IMR-90 (cell line): ENCODE results near the gene PRSS1. TPM values are rescaled to one million over a fixed set of nuclear protein-coding genes. Genes with fewer than 3 reads are reported as not detected.

ENCODE experiments used
- ATAC-seq: fragments of 200-7000 bp; cut with Tn5 transposase; 2 replicates; pipeline ENCODE4 v1.9.1; 2020; ENCODE audit warnings: low read depth, mild to moderate bottlenecking, moderate library complexity
- BruUV-seq: library from RNA; stranded (reverse); fragments of 400-500 nt; replicated peaks from 2 replicates; lab custom pipeline; 2021; lab: Mats Ljungman, UMichigan
- CTCF ChIA-PET: fragments of 300-600 bp; formaldehyde crosslinking; extraction: SDS; loops from one replicate; lab custom pipeline; 2021; ENCODE audit warnings: antibody characterized with exemption; lab: Yijun Ruan, JAX
- POLR2A ChIA-PET: fragments of 300-600 bp; sonication (Branson Sonifier 250); formaldehyde crosslinking; loops from one replicate; lab custom pipeline; 2022; ENCODE audit warnings: antibody characterized with exemption; ENCODE audit not compliant: unreplicated experiment; lab: Charles Lee
- DNase-seq: peaks from one replicate; pipeline ENCODE4 v3.0.0; 2013
- H2AFZ ChIP-seq: replicated peaks from 2 replicates; pipeline ENCODE3; 2013; ENCODE audit warnings: low read length, mild to moderate bottlenecking; ENCODE audit not compliant: poor library complexity
- H2AK5ac ChIP-seq: 2 replicates; pipeline ENCODE4 v1.6.1; 2013; ENCODE audit warnings: low read depth, low read length, inconsistent platforms
- H2AK9ac ChIP-seq: replicated peaks from 2 replicates; pipeline ENCODE3; 2013; ENCODE audit warnings: mild to moderate bottlenecking, low read depth, low read length, moderate library complexity; ENCODE audit not compliant: poor library complexity
- H2BK120ac ChIP-seq: 2 replicates; pipeline ENCODE4 v1.6.1; 2013; ENCODE audit warnings: low read depth, low read length, inconsistent platforms
- H2BK15ac ChIP-seq: 3 replicates; pipeline ENCODE4 v1.6.1; 2013; ENCODE audit warnings: low read depth, low read length, inconsistent platforms
- H2BK20ac ChIP-seq: 2 replicates; pipeline ENCODE4 v1.6.1; 2013; ENCODE audit warnings: low read depth, mild to moderate bottlenecking, inconsistent platforms, low read length, moderate library complexity
- H2BK5ac ChIP-seq: 2 replicates; pipeline ENCODE4 v1.6.1; 2013; ENCODE audit warnings: mild to moderate bottlenecking, low read depth, low read length, inconsistent platforms; ENCODE audit not compliant: poor library complexity, severe bottlenecking
- H3K14ac ChIP-seq: replicated peaks from 2 replicates; pipeline ENCODE4 v1.6.1; 2013; ENCODE audit warnings: low read depth, low read length, inconsistent platforms
- H3K18ac ChIP-seq: 2 replicates; pipeline ENCODE4 v1.6.1; 2013; ENCODE audit warnings: low read depth, low read length, control low read depth
- H3K23ac ChIP-seq: 2 replicates; pipeline ENCODE4 v1.6.1; 2013; ENCODE audit warnings: low read depth, low read length, inconsistent platforms
- H3K27ac ChIP-seq: 2 replicates; pipeline ENCODE4 v1.5.1; 2013; ENCODE audit warnings: mild to moderate bottlenecking, control low read depth, low read length; ENCODE audit not compliant: insufficient read depth
- H3K27me3 ChIP-seq: 2 replicates; pipeline ENCODE4 v1.6.1; 2013; ENCODE audit warnings: low read length; ENCODE audit not compliant: control insufficient read depth, insufficient read depth
- H3K36me3 ChIP-seq: 2 replicates; pipeline ENCODE4 v1.6.1; 2013; ENCODE audit warnings: low read length, mixed read lengths; ENCODE audit not compliant: control insufficient read depth, insufficient read depth
- H3K4ac ChIP-seq: 2 replicates; pipeline ENCODE4 v1.6.1; 2013; ENCODE audit warnings: low read depth, low read length, inconsistent platforms
- H3K4me1 ChIP-seq: 2 replicates; pipeline ENCODE4 v1.6.1; 2013; ENCODE audit warnings: low read length, mixed read lengths; ENCODE audit not compliant: control insufficient read depth, insufficient read depth
- H3K4me2 ChIP-seq: 2 replicates; pipeline ENCODE4 v1.6.1; 2013; ENCODE audit warnings: low read depth, mild to moderate bottlenecking, control low read depth, low read length, moderate library complexity
- H3K4me3 ChIP-seq: 2 replicates; pipeline ENCODE4 v1.5.1; 2013; ENCODE audit warnings: low read depth, mild to moderate bottlenecking, control low read depth, low read length, moderate library complexity; ENCODE audit not compliant: insufficient read depth
- H3K56ac ChIP-seq: 2 replicates; pipeline ENCODE4 v1.6.1; 2013; ENCODE audit warnings: low read length, inconsistent platforms; ENCODE audit not compliant: insufficient read depth; ENCODE audit errors: extremely low read depth
- H3K79me1 ChIP-seq, 2 experiments: 2 replicates each; pipeline ENCODE4 v1.6.1; 2013; ENCODE audit warnings: low read length in 2 of 2, inconsistent platforms in 1 of 2, low read depth in 1 of 2
- H3K9ac ChIP-seq: 2 replicates; pipeline ENCODE4 v1.6.1; 2013; ENCODE audit warnings: low read depth, low read length, control low read depth
- H3K9me1 ChIP-seq: 2 replicates; pipeline ENCODE4 v1.6.1; 2013; ENCODE audit warnings: low read length, inconsistent platforms; ENCODE audit not compliant: insufficient read depth
- H3K9me3 ChIP-seq: 2 replicates; pipeline ENCODE4 v1.6.1; 2013; ENCODE audit warnings: low read length; ENCODE audit not compliant: control insufficient read depth, insufficient read depth
- H4K20me1 ChIP-seq: 2 replicates; pipeline ENCODE4 v1.6.1; 2013; ENCODE audit warnings: low read length, inconsistent platforms; ENCODE audit not compliant: insufficient read depth
- H4K5ac ChIP-seq: 2 replicates; pipeline ENCODE4 v1.6.1; 2013; ENCODE audit warnings: mild to moderate bottlenecking, low read depth, low read length, control low read depth
- H4K8ac ChIP-seq, 2 experiments: 2 replicates each; pipeline ENCODE4 v1.6.1; 2013; ENCODE audit warnings: low read depth in 2 of 2, low read length in 2 of 2, control low read depth in 1 of 2, inconsistent platforms in 1 of 2
- H4K91ac ChIP-seq: 2 replicates; pipeline ENCODE4 v1.6.1; 2013; ENCODE audit warnings: low read depth, low read length, inconsistent platforms; ENCODE audit not compliant: insufficient read depth
- CTCF ChIP-seq: conservative IDR thresholded peaks from 2 replicates; pipeline ENCODE4 v1.5.1; 2012; ENCODE audit warnings: mild to moderate bottlenecking, low read depth, low read length, improper control_type of control experiment
- FOS ChIP-seq: fragments of 150-350 bp; IDR thresholded peaks from 2 replicates; pipeline ENCODE4 v1.6.1; 2016; ENCODE audit warnings: low read depth, low read length
- NFE2L2 ChIP-seq: fragments of 150-350 bp; IDR thresholded peaks from 2 replicates; pipeline ENCODE4 v1.6.1; 2016; ENCODE audit warnings: low read depth, mild to moderate bottlenecking, low read length
- RAD21 ChIP-seq: IDR thresholded peaks from 2 replicates; pipeline ENCODE4 v1.6.1; 2012; ENCODE audit warnings: low read length, improper control_type of control experiment
- SMC3 ChIP-seq: fragments of 150-350 bp; IDR thresholded peaks from 2 replicates; pipeline ENCODE4 v1.6.1; 2016; ENCODE audit warnings: low read depth, mild to moderate bottlenecking, antibody characterized with exemption, low read length, moderate library complexity
- WGBS, 2 experiments: methylation state at CpG; one replicate each; pipeline versions ENCODE4 v1.1.5 to v1.1.7; 2013; ENCODE audit warnings: missing lambda C conversion rate in 2 of 2; ENCODE audit not compliant: insufficient read length in 1 of 2; ENCODE audit errors: extremely low coverage in 2 of 2; 5-methylcytosine and 5-hydroxymethylcytosine counted together
- dilution Hi-C: fragments of 300-500 bp; cut with HindIII; formaldehyde crosslinking; loops from one replicate; pipeline ENCODE4 v1.14.3; 2018; ENCODE audit warnings: low sequenced_read_pairs; ENCODE audit not compliant: unreplicated experiment
- in situ Hi-C: fragments of 300-500 bp; cut with MboI; formaldehyde crosslinking; loops from 3 replicates; pipeline ENCODE4 v1.14.3; 2019; ENCODE audit warnings: low sequenced_read_pairs, inconsistent platforms, mixed read lengths
- intact Hi-C: fragments of 100-400 bp; cut with micrococcal nuclease; formaldehyde crosslinking; loops from 2 replicates; pipeline ENCODE4 v1.10.0; 2022
- polyA plus RNA-seq, 3 experiments: library from polyadenylated mRNA; depleted of rRNA; stranded (reverse); fragments of >200 nt; gene quantifications; 2 replicates each; pipeline ENCODE4 v1.2.3, GENCODE V29; 2012; ENCODE audit warnings: low replicate concordance in 1 of 3
- total RNA-seq: library from RNA; depleted of rRNA; stranded (reverse); fragments of >200 nt; gene quantifications from 2 replicates; pipeline ENCODE4 v1.2.3, GENCODE V29; 2012

The PRSS1 gene
- total and polyA plus RNA-seq, 2 of the 4 experiments (the other 2 are of a cell fraction), result not detected

GRCh38 chr7:142711746-142712616 is 37.3 kb upstream of the PRSS1 start:
- DNase-seq (peak; percentile 19), ATAC-seq (peak; percentile 42; the same call in 1 of the 2 replicates)
- H3K9ac ChIP-seq, result no peak overlapping the region
- dilution Hi-C loops, result no loop called here
- H4K5ac ChIP-seq, result no peak overlapping the region
- H3K9me3 ChIP-seq, result no peaks in the 10 kb centered on the region
- H2BK120ac ChIP-seq, result no peak overlapping the region
- ChIA-PET CTCF (interaction anchor here (1.2 kb wide), 1 partner anchor 177 kb away, joined by 3 read pairs; no protein-coding TSS in a partner anchor), POLR2A (no interaction called here)
- H3K14ac ChIP-seq, result no peak overlapping the region
- no peaks in the 10 kb centered on the region for H3K9me1 ChIP-seq
- H3K4ac ChIP-seq, result no peak overlapping the region
- H4K8ac ChIP-seq, result no peak overlapping the region
- H2AFZ ChIP-seq, result no peak overlapping the region
- no peak overlapping the region for H2BK5ac ChIP-seq
- no peak overlapping the region for H3K4me2 ChIP-seq
- in situ Hi-C loops, result no loop called here
- no TSS peak for BruUV-seq
- 49% methylated on average over 6 of the region's 18 CpGs; no CpG with 5 or more reads in 1 of the 2 experiments for WGBS, 2 experiments
- H3K4me3 ChIP-seq, result no peak overlapping the region
- H3K18ac ChIP-seq, result no peak overlapping the region
- H3K27me3 ChIP-seq, result peaks cover 2% of the 10 kb centered on the region; the same call in 1 of the 2 replicates
- no peaks in the 10 kb centered on the region for H3K4me1 ChIP-seq
- no peak overlapping the region for H2BK20ac ChIP-seq
- no peak overlapping the region for H3K27ac ChIP-seq
- H2AK5ac ChIP-seq, result no peak overlapping the region
- intact Hi-C loops, result loop anchor here (1.0 kb wide), 1 partner anchor 177 kb away; no protein-coding TSS in a partner anchor
- no peaks in the 10 kb centered on the region for H4K20me1 ChIP-seq
- no peaks in the 10 kb centered on the region for H3K79me1 ChIP-seq
- H4K91ac ChIP-seq, result no peak overlapping the region
- H3K56ac ChIP-seq, result no peak overlapping the region
- no peak overlapping the region for H2AK9ac ChIP-seq
- TF ChIP-seq NFE2L2 (no peak), FOS (no peak), SMC3 (peak; percentile 36; the same call in 1 of the 2 replicates), RAD21 (peak; percentile 26; the same call in 1 of the 2 replicates), CTCF (peak; percentile 51)
- no peak overlapping the region for H3K23ac ChIP-seq
- H3K36me3 ChIP-seq, result no peaks in the 10 kb centered on the region
- H2BK15ac ChIP-seq, result no peak overlapping the region
